ENCODE measurements around the gene CAMTA1. TPM values are rescaled to one million over a fixed set of nuclear protein-coding genes. Genes with fewer than 3 reads are reported as not detected.
A peak's percentile ranks its signal among the peaks of the same experiment; 100 is the strongest.

Gene CAMTA1
- total RNA-seq, 1 donor from 2014 or later, result 51.8 TPM

GRCh38 chr1:7350804-7351203 lies 565.5 kb downstream of the CAMTA1 start:
- no peak for DNase-seq (ENCODE audit: low spot score)

DNA sequence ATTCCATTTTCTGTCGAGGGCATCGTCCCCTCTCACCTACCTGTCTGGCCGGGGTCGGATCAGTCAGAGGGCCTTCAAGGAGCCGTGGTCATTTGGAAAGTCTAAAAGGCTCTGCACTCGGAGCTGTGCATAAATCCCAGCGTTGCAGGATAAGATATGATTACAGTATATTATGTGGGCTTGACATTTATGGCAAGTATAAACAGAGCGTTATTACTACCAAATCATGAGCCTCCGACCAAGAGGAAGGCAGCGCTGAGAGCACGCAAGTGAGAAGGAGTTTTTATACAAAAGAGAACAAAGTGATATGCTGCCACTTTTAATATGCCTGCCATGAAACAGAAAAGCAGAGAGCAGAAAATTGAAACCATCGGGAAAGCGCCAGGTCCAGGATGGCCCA lies 566.4 kb downstream of the CAMTA1 start:
- no peak for DNase-seq (ENCODE audit: low spot score)

GRCh38 chr1:7352364-7352763 lies 567.1 kb downstream of the CAMTA1 start:
- DNase-seq (ENCODE audit: low spot score), result no peak

GRCh38 chr1:7352974-7353373 lies 567.7 kb downstream of the CAMTA1 start:
- DNase-seq (ENCODE audit: low spot score), result no peak

- no peak for DNase-seq (ENCODE audit: low spot score)
Observed at GRCh38 chr1:7355646-7356045, 570.4 kb downstream of the CAMTA1 start.

- DNase-seq (ENCODE audit: low spot score), result no peak
Observed at GRCh38 chr1:7356079-7356478, 570.8 kb downstream of the CAMTA1 start.

DNA sequence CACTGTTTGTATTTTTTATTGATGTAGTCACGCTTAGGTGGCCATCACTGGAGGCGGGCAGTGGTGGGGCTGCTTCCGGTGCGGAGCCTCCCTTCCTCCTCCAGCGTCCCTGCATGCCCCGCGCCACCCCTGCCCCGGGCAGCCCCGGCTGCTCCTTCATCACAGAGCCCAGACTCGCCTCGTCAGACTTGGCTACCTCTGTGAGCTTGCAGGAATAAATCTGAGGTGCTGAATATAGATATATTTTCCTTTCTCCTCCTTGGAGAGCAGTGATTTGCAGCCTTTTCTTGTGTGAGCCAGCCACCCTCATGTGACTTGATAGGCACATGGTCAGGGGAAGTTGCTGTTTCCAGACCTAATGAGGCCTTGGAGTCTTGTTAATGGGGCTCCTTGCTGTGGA lies 573.2 kb downstream of the CAMTA1 start:
- no peak for DNase-seq (ENCODE audit: low spot score)

DNA sequence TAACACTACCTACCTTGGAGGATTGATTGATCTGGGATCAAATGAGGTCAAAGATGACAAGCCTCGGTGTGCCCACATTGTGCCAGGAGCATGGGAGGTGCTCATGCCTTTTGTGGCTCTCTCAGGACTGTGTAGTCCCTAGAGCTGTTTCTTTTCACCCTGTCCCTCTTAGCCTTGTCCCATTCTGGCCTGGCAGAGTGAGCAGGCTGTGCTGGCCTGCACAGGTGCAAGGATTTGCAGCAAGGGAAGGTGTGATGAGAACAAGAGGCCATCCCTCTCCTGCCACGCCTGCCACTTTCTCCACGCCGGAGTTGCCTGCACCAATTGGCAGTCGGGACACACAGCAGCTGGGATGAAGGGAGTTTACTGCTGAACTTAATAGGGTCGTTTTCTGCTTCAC lies 575.3 kb downstream of the CAMTA1 start:
- no peak for DNase-seq (ENCODE audit: low spot score)

- DNase-seq (ENCODE audit: low spot score), result no peak
Observed at GRCh38 chr1:7362947-7363346, 577.7 kb downstream of the CAMTA1 start.

GRCh38 chr1:7363450-7363849 lies 578.2 kb downstream of the CAMTA1 start:
- DNase-seq (ENCODE audit: low spot score), result no peak

- no peak for DNase-seq (ENCODE audit: low spot score)
Observed at GRCh38 chr1:7365706-7366105, 580.5 kb downstream of the CAMTA1 start.

DNA sequence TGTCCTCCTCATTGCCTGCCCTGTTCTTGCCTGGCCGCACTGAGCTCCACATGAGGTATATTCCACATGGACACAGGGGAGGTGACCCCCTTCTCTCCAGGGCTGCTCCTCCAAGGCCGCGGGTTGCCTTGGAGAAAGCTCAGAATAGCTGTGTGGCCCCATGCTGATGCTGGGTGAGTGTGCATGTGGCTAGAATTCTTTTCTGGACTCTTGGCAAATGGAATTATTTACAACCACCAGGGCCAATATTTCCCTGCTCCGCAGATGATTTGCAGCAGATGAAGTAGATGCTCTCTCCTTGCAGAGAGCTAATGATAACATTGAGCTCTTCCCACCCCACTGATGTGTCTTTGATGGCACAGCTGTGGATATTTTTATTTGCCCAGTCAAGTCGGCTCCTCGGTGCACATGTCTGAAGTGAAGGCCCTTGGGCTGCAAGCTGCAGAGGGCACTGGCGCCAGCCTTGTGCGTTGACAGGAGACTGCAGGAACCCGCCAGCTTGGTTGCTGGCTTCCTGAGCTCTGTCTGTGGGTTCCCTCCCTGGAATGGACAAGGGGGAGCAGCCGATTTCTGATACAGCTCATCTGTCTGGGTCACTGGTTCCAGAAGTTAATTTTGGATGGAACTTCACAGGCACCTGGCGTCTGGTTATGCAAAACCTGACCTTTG lies 581.2 kb downstream of the CAMTA1 start:
- no peak for DNase-seq (ENCODE audit: low spot score)

DNA sequence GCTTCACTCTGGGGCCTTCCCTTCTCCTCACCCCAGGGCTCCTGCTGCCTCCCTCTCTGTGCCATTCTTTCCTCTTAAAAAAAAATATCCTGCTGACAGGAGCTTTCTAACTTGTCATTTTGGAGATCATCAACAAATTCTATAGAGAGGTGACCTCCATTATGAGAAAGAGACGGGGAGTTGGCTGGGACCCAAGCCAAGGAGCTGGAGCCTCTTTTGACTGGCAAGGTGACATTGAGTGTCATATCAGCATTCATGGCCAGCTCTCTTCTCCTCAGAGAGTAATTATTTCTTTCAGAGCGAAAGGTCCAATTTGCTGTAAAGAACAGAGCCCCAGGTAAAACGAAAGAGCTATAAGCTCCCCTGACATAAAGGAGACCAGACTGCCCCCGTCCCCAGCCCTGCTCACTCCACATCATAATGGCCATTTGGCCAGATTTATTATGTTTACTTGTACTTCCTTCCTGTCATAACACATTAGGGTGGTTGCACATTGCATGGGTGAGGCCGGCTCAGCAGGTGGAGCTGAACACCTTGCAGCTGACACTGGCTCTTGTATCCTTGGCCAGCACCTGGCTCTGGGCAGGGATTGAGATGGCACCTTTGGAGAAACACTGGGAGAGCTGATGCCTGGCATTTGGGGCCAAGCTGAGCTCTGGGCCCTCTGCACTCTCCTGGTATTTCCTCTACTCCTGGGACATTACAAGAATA lies 581.9 kb downstream of the CAMTA1 start:
- DNase-seq (ENCODE audit: low spot score), result no peak

- DNase-seq (ENCODE audit: low spot score), result no peak
Observed at GRCh38 chr1:7369866-7370265, 584.6 kb downstream of the CAMTA1 start.

- no peak for DNase-seq (ENCODE audit: low spot score)
Observed at GRCh38 chr1:7371926-7372325, 586.7 kb downstream of the CAMTA1 start.

DNA sequence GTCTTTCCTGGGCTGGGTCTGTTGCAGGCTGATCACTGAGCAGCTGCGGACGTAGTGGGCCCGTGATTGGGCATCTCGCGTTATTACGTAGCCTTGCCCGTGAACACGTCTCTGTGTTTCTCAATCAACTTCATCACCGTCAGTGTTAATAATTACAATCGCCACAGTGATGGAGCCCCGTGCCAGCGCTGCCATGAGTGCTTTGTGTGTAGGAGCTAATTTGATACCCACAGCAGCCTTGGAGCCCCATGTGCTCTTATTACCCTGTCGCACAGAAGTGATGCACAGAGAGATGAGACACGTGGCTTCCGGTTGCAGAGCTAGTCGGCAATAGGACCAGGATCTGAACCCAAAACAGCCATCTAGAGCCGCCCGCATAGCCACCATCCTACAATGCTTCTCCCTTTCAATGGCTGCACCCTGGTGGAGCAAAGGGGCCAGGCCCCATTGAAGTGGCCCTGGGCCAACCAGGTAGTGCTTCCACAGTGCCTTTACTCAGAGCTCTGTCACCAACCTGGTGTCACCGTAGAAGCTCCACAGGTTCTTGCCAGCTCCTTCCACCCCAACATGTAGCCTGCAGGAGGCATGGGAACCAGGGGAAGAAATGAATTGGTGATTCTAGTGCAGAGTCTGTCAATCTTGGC lies 587.3 kb downstream of the CAMTA1 start:
- DNase-seq (ENCODE audit: low spot score), result no peak

DNA sequence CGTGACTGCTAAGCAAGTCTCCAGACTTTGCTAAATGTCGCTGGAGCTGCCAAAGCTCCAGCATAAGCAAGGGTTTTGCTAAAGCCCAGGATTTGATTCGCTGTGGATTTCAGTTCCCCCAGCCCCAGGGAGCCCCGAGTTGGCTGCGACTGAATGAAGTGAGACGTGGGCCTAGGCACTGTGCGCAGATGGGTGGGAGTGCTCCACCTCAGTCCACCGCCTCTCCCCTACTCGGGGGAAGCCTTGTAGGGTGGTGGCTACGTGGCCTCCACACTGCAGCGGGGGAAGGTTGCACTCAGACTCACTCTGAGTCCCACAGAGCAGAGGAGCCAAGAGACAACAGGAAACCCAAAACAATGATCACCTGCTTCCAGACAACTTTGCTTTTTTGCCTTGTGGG lies 588.0 kb downstream of the CAMTA1 start:
- peak; percentile 49 for DNase-seq (ENCODE audit: low spot score)

DNA sequence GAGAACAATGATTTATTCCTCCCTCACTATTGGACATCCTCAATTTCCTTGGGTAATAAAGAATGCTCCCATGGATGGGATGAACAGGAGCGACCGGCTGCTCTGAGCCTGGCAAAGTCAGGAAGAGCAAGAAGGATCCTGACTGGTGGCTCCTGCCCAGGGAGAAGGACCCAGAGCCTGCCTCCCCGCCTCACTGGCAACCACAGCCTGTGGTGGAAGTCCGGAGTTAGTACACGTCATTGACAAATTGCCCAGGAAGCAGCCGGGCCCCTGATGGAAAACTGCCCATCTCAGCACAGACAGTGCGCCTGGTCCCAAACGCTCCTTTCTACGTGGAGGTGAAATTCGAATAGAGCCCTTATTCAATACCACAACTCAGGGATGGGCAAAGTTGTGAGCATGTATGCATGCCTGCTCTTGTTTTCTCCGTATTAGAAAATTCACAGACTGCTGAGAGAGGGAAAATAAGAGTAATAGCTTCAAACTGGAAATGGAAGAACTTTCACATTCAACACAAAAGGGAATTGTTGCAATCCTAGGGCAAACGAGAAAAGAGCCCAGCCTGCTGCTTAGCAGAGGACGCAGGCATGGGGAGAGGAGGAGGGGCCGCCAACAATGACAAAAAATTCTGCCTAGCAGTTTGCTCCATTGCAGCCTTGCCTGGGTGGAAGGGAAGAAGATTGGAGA lies 588.8 kb downstream of the CAMTA1 start:
- DNase-seq (ENCODE audit: low spot score), result peak; percentile 57

GRCh38 chr1:7374563-7375160 lies 589.4 kb downstream of the CAMTA1 start:
- DNase-seq (ENCODE audit: low spot score), result peak; percentile 59

- peak; percentile 45 for DNase-seq (ENCODE audit: low spot score)
Observed at GRCh38 chr1:7375329-7375728, 590.1 kb downstream of the CAMTA1 start.

Measured in mesenteric fat pad (tissue), 1 donor.